Cardiac fibroblast (primary cell): Measurements from ENCODE around the gene GRAP2.
"Not testable (repeated sequence)": the region's sequence is repeated elsewhere in the genome, so short reads cannot be mapped to it uniquely, and the experiment has no call there.

Experiments used
- DNase-seq, 2 donors: peaks; one replicate each; pipeline versions ENCODE4 v3.0.0 to v3.0.0-alpha.2; 2010; ENCODE audit warnings: low read depth in 2 of 2
- H3K4me3 ChIP-seq, 2 donors: replicated peaks in 1 of 2; 1 replicate in 1 of 2; 2 replicates in 1 of 2; pipeline ENCODE4 v1.5.1; 2011; ENCODE audit warnings: low read depth in 2 of 2, low read length in 2 of 2, mild to moderate bottlenecking in 2 of 2, moderate library complexity in 1 of 2
- TF ChIP-seq, protein P1 (sequence below): IDR thresholded peaks from one replicate; pipeline ENCODE4 v1.5.1; 2011; ENCODE audit warnings: low read depth, mild to moderate bottlenecking, low read length, inconsistent platforms

GRAP2 gene

DNA sequence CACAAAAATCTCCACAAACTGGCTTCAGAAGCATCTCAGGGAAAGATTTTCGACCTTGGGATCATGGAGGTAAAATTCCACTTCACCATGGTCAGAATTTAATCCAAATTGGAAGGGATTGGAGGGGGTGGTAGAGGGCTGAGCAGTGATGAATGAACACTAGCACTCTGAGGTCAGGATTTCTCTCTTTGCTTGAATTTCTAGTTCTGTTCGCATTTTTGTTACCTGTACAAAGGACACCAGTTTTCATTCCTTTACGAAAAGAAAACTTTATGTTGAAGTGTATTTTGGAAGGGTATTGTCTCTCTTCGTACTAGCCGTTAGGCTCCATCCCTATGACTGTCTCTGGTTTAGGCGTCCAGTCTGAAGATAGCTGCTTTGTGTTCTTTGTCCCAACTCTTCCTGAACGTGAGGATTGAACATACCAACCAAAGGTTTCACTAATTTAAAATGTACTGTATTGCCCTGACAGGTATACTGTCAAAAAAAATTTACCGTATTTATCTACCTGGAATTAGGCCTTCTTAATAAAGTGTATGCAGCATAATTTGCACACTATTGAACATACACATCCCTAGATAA is 772 bp downstream of the GRAP2 start:
- DNase-seq, result no peak
- TF ChIP-seq, protein P1, sequence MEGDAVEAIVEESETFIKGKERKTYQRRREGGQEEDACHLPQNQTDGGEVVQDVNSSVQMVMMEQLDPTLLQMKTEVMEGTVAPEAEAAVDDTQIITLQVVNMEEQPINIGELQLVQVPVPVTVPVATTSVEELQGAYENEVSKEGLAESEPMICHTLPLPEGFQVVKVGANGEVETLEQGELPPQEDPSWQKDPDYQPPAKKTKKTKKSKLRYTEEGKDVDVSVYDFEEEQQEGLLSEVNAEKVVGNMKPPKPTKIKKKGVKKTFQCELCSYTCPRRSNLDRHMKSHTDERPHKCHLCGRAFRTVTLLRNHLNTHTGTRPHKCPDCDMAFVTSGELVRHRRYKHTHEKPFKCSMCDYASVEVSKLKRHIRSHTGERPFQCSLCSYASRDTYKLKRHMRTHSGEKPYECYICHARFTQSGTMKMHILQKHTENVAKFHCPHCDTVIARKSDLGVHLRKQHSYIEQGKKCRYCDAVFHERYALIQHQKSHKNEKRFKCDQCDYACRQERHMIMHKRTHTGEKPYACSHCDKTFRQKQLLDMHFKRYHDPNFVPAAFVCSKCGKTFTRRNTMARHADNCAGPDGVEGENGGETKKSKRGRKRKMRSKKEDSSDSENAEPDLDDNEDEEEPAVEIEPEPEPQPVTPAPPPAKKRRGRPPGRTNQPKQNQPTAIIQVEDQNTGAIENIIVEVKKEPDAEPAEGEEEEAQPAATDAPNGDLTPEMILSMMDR, result no peak
- H3K4me3 ChIP-seq, result no peak overlapping the region

DNA sequence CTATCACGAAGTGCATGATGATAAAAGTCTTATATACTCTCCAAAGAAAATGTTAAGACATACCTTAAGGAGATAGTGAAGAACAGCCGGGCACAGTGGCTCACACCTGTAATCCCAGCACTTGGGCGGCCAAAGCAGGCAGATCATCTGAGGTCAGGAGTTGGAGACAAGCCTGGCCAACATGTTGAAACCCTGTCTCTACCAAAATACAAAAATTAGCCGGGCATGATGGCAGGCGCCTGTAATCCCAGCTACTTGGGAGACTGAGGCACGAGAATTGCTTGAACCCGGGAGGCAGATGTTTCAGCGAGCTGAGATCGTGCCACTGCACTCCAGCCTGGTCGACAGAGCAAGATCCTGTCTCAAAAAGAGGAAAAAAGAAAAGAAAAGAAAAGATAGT is 3.1 kb downstream of the GRAP2 start:
- DNase-seq, H3K4me3 ChIP-seq: not testable (repeated sequence)

DNA sequence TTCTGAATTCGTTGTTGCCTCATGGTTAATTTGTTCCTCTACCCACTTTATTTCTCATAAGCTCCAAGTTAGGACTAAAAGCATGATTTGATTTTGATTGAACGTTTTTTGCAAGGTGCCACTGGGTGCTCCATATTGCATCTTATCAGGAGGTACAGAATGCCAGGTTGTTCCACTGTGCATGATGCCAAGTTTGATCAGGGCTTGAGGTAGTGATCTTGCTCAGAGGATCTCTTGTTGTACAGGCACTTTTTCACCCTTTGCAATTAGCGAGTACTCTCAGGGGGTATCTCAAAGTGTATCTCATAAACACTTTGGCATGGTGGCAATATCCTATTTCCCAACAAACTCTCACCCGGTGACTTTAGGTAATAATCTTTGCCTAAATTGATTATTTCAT is 4.0 kb downstream of the GRAP2 start:
- H3K4me3 ChIP-seq, result no peak overlapping the region
- no peak for DNase-seq
- TF ChIP-seq, protein P1, result no peak

DNA sequence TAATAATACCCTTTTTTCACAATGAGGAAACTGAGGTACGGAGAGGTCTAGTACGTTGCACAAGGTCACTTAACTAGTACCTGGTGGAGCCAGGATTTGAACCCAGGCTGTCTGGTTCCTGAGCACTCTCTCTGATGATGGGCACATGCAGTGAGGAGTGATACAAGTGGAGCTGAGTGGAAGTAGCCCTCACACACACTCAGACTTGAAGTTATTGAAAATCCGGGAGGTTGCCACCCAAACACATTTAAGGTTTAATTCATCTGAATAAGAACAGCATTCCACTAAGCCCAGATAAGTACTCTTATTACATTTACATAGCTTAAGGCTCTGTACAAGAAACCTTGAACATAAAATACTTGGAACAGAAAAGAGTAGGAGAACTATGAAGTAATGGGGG is 4.8 kb downstream of the GRAP2 start:
- no peak for DNase-seq
- TF ChIP-seq, protein P1, result no peak
- H3K4me3 ChIP-seq, result no peak overlapping the region

DNA sequence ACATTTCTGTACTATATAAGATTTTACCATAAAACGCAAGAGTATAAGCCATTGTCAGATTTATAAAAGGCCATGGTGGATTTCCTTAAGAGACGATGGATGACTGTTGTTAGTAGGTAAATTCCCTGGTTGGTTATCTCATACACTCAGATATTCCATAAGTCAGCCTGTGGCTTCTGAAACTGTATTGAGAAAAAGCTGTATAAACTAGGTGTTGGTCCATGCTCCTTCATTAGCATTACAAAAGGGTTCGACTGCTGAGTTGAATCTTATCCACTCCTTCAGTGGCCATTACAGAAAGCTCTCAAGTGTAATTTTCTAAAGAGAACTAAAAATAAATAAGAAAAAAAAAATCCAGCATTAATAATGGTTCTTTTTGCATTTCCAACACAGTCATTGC is 5.3 kb downstream of the GRAP2 start:
- no peak overlapping the region for H3K4me3 ChIP-seq
- no peak for DNase-seq
- TF ChIP-seq, protein P1, result no peak

DNA sequence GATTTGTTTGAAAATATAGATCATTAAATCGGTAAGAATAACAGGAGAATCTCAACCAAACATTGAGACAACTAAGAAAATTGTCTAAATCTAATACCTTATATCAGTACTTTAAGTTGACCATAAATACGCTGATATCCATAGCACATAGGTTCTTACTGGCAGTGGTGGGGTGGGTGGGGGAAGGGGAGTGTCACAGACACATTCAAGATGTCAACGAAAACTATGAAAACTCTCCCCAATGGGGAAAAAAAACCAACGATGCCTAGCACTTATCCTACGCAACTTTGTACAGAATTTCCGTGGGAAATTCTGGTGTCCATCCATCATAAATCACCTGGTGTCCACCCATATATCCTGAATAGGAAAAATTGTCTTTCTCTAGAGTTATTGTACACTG is 6.2 kb downstream of the GRAP2 start:
- DNase-seq, result no peak

DNA sequence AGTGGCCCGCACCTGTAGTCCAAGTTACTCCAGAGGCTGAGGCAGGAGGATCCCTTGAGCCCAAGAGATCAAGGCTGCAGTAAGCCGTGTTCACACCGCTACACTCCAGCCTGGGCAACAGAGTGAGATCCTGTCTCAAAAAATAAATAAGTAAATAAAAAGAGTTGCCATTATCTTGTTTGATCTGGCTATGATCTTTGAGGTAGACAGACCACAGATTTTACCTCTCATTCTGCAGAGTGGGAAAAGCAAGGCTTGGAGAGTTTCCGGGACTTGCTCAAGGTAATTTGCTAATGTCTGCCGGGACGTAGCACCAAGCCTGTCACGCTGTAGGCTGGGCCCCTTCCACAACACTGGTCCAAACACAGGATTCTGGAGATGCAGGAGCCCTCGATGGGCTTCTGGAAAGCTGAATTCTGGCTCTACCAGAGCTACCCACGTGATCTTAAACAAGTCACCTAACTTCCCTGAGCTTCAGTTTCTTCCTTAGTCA is 6.8 kb downstream of the GRAP2 start:
- TF ChIP-seq, protein P1, result no peak
- no peak for DNase-seq
- H3K4me3 ChIP-seq, result no peak overlapping the region

More for the DNA sequence above, 6.2 kb downstream of the GRAP2 start:
- H3K4me3 ChIP-seq, result no peak overlapping the region
- TF ChIP-seq, protein P1, result no peak
